HCT116 (cell line): ENCODE measurements around the gene SPTBN1.

Source experiments
- EZH2 ChIP-seq: fragments of 200-600 bp; sonication (generic); IDR thresholded peaks from 2 replicates; pipeline ENCODE4 v1.6.1; 2017; ENCODE audit warnings: antibody characterized with exemption, mixed run types
- POLR2AphosphoS5 ChIP-seq: IDR thresholded peaks from 2 replicates; pipeline ENCODE4 v1.6.1; 2011; ENCODE audit warnings: mild to moderate bottlenecking, low read depth, low read length, moderate library complexity
- RAD21 ChIP-seq: IDR thresholded peaks from 2 replicates; pipeline ENCODE4 v1.6.1; 2012; ENCODE audit warnings: low read depth, mild to moderate bottlenecking
- TF ChIP-seq, protein P1 (sequence below), 3 experiments: fragments of 200-600 bp in 1 of 3; sonication (generic) in 1 of 3; IDR thresholded peaks in 2 of 3; conservative IDR thresholded peaks in 1 of 3; 2 replicates each; pipeline ENCODE4 v1.5.1; 2012 to 2017; ENCODE audit warnings: low read depth in 2 of 3, low read length in 2 of 3, antibody characterized with exemption in 1 of 3, borderline replicate concordance in 1 of 3, control low read depth in 1 of 3, mild to moderate bottlenecking in 1 of 3, mixed read lengths in 1 of 3, mixed run types in 1 of 3, moderate library complexity in 1 of 3; ENCODE audit not compliant: insufficient read depth in 1 of 3

DNA sequence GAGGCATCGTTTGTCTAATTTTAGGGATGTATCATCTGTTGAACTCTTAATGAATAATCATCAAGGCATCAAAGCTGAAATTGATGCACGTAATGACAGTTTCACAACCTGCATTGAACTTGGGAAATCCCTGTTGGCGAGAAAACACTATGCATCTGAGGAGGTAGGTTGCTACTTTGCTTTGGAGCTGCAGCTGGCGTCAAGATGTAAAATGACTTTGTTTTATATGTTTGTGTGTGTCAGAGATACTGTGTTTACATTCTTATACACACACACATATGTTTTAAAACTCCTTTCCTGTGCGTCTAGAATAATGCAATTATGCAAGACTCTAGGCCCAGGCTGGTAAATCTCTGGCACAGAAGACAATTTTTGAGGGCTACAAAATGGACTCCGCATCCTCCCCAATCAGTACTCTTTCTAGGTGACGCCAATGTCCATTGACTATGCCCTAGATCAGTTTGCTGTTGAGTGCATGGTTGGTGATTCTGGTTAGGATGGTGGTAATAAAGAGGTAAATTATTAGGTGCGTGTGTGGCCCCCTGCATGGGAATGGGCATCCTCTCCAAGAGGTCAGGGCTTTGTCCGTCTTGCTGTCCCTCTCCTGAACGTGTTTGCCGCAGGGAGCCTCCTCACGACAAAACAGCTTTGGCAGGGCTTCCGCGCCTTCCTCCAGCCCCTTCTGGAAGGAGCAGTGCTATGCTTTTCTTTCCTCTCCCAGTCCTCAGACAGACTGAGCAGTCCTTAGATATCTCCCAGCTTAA lies 199.1 kb downstream of the SPTBN1 start:
- TF ChIP-seq, protein P1, sequence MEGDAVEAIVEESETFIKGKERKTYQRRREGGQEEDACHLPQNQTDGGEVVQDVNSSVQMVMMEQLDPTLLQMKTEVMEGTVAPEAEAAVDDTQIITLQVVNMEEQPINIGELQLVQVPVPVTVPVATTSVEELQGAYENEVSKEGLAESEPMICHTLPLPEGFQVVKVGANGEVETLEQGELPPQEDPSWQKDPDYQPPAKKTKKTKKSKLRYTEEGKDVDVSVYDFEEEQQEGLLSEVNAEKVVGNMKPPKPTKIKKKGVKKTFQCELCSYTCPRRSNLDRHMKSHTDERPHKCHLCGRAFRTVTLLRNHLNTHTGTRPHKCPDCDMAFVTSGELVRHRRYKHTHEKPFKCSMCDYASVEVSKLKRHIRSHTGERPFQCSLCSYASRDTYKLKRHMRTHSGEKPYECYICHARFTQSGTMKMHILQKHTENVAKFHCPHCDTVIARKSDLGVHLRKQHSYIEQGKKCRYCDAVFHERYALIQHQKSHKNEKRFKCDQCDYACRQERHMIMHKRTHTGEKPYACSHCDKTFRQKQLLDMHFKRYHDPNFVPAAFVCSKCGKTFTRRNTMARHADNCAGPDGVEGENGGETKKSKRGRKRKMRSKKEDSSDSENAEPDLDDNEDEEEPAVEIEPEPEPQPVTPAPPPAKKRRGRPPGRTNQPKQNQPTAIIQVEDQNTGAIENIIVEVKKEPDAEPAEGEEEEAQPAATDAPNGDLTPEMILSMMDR (IDR thresholded peaks at IDR 0.05 in 2 of 3, conservative IDR thresholded peaks at IDR 0.05 in 1 of 3; ENCODE audit: borderline replicate concordance in 1 of 3, insufficient read depth in 1 of 3, low read depth in 2 of 3, low read length in 2 of 3), result no peak
- TF ChIP-seq EZH2 (no peak), RAD21 (no peak), POLR2AphosphoS5 (no peak)
